Ascending aorta (tissue), 2 donors: ENCODE data around the gene SAPCD2. TPM values are rescaled to one million over a fixed set of nuclear protein-coding genes. Genes with fewer than 3 reads are reported as not detected.

Experiments
- DNase-seq, 2 donors: peaks; one replicate each; pipeline ENCODE4 v3.0.0-alpha.2; 2019; ENCODE audit warnings: low spot score in 2 of 2
- H3K27ac ChIP-seq, 2 donors: fragments of 200-600 bp; sonication (generic); one replicate each; pipeline ENCODE4 v1.5.1; 2016 to 2017; ENCODE audit warnings: mild to moderate bottlenecking in 1 of 2
- H3K27me3 ChIP-seq: fragments of 200-600 bp; sonication (generic); one replicate; pipeline ENCODE4 v1.5.1; 2017
- H3K36me3 ChIP-seq, 2 donors: fragments of 200-600 bp; sonication (generic); one replicate each; pipeline ENCODE4 v1.5.1; 2016
- H3K4me1 ChIP-seq, 2 donors: fragments of 200-600 bp; sonication (generic); one replicate each; pipeline ENCODE4 v1.5.1; 2016 to 2017; ENCODE audit warnings: mild to moderate bottlenecking in 1 of 2
- H3K4me3 ChIP-seq, 2 donors: fragments of 200-600 bp; sonication (generic); one replicate each; pipeline ENCODE4 v1.5.1; 2016 to 2017; ENCODE audit warnings: mild to moderate bottlenecking in 1 of 2
- H3K9me3 ChIP-seq, 2 donors: fragments of 200-600 bp; sonication (generic); one replicate each; pipeline ENCODE4 v1.5.1; 2016
- CTCF ChIP-seq, 3 experiments: fragments of 200-600 bp in 2 of 3; fragments of 450-650 bp in 1 of 3; sonication (generic) in 2 of 3; IDR thresholded peaks; one replicate each; pipeline ENCODE4 v1.5.1; 2016 to 2019; ENCODE audit warnings: antibody characterized with exemption in 3 of 3, mild to moderate bottlenecking in 1 of 3, moderate library complexity in 1 of 3
- intact Hi-C: fragments of 100-400 bp; cut with DNase I; formaldehyde crosslinking; loops from one replicate; pipeline ENCODE4 v1.15.1; 2023
- total RNA-seq: library from RNA; depleted of rRNA; stranded (reverse); fragments of >200 nt; gene quantifications from one replicate; pipeline ENCODE4 v1.1.0, GENCODE V29; 2016

Gene SAPCD2
- total RNA-seq, 1 donor from 2014 or later, result 8.7 TPM

GRCh38 chr9:137062384-137062783 is 8.0 kb downstream of the SAPCD2 start:
- TF ChIP-seq CTCF (IDR thresholded peaks at IDR 0.05), result no peak
- intact Hi-C loops, result no loop called here
- H3K4me3 ChIP-seq, result no peak overlapping the region

DNA sequence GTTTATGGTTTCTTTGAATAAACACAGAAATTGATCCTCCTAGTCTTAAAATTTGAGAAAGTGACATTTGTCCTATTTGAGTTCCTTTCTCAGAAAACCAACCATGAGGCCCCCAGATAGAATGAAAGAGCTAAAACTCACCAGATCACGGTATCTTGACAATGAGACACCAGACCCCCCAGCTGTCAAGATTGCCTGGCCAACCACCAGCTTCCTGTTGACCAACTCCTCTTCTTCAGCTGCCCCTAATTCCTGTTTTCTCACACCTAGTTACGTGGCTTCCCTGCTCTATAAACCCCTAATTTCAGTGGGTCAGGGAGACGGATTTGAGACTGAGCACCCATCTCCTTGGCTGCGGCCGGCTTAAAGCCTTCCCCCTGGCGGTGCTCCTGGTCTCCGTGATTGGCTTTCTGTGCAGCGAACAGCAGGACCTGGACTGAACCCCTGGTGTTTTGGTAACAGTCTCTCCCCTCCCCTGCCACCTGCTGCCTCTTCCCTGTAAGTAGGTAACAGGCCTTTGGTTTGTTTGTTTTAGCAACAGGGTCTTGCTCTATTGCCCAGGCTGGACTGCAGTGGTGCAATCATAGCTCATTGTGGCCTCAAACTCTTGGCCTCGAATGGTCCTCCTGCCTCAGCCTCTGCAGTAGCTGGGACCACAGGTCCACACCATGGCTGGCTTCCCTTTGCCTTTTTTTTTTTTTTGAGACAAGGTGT is 11.7 kb downstream of the SAPCD2 start:
- H3K4me1 ChIP-seq, result peaks cover 5 to 10% of the 10 kb centered on the region in 2 donors
- no peak for TF ChIP-seq CTCF (IDR thresholded peaks at IDR 0.05)
- DNase-seq, result no peak
- H3K4me3 ChIP-seq, result no peak overlapping the region
- H3K27me3 ChIP-seq, result peaks cover 2% of the 10 kb centered on the region
- H3K9me3 ChIP-seq, result no peaks in the 10 kb centered on the region
- intact Hi-C loops, result no loop called here
- no peaks in the 10 kb centered on the region for H3K36me3 ChIP-seq
- no peak overlapping the region for H3K27ac ChIP-seq

More at GRCh38 chr9:137062384-137062783, 8.0 kb downstream of the SAPCD2 start:
- Histone ChIP-seq H3K27me3 (no peaks in the 10 kb centered on the region), H3K9me3 (no peaks in the 10 kb centered on the region), H3K27ac (no peak overlapping the region), H3K36me3 (no peaks in the 10 kb centered on the region), H3K4me1 (peaks cover 0 to 3% of the 10 kb centered on the region in 2 donors)
- DNase-seq, result no peak

- intact Hi-C loops, result no loop called here
- H3K27me3 ChIP-seq, result peaks cover 13% of the 10 kb centered on the region
- no peaks in the 10 kb centered on the region for H3K36me3 ChIP-seq
- H3K27ac ChIP-seq, result no peak overlapping the region
- no peak for TF ChIP-seq CTCF (IDR thresholded peaks at IDR 0.05)
- peaks cover 5 to 16% of the 10 kb centered on the region in 2 donors for H3K4me1 ChIP-seq
- DNase-seq, result no peak
- no peak overlapping the region for H3K4me3 ChIP-seq
- H3K9me3 ChIP-seq, result no peaks in the 10 kb centered on the region
These were observed 12.8 kb downstream of the SAPCD2 start for GRCh38 chr9:137057545-137057944.

DNA sequence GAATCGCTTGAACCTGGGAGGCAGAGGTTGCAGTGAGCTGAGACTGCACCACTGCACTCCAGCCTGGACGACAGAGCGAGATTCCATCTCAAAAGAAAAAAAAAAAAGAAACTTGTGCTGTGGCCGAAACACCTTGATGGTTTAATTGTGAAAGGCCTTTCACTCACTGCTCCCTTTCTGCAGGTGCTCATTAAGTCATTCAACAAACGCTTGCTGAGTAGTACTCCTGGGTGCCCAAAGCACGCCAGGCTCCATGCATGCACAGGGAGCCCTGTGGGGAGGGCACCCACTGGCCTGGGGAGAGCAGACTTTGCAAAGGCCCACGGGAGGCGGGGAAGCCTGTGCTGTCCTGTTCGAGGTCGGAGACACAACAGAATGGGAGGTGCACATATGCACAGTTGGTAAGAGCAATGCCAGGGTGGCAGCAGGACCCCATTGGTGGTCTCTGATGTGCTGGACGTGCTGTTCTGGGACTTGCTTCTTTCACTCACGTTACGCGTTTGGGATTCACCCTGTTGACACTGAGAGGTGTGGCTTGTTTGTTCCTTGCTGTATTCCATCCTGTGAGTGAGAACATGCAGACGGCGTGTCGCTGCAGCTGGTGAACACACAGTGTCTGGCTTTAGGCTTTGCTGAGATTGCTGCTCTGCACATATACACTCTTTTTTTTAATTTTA is 13.5 kb downstream of the SAPCD2 start:
- intact Hi-C loops, result no loop called here
- Histone ChIP-seq H3K27ac (no peak overlapping the region), H3K36me3 (no peaks in the 10 kb centered on the region), H3K4me3 (no peak overlapping the region), H3K9me3 (no peaks in the 10 kb centered on the region), H3K27me3 (peaks cover 15% of the 10 kb centered on the region), H3K4me1 (peaks cover 5 to 16% of the 10 kb centered on the region in 2 donors)
- no peak for DNase-seq
- no peak for TF ChIP-seq CTCF (IDR thresholded peaks at IDR 0.05)

GRCh38 chr9:137055385-137056364 is 14.7 kb downstream of the SAPCD2 start:
- no peak overlapping the region for H3K27ac ChIP-seq
- H3K9me3 ChIP-seq, result no peaks in the 10 kb centered on the region
- H3K36me3 ChIP-seq, result no peaks in the 10 kb centered on the region
- H3K27me3 ChIP-seq, result peaks cover 15% of the 10 kb centered on the region
- TF ChIP-seq CTCF (IDR thresholded peaks at IDR 0.05), result no peak
- intact Hi-C loops, result no loop called here
- peak in 1 of 2 donors; percentile 79 for DNase-seq
- H3K4me1 ChIP-seq, result peaks cover 5 to 16% of the 10 kb centered on the region in 2 donors
- no peak overlapping the region for H3K4me3 ChIP-seq
